HTERT RPE-1 (cell line): ENCODE data around the gene ANKFY1.

ENCODE experiments used
- in situ Hi-C: fragments of 300-500 bp; cut with MboI; formaldehyde crosslinking; loops from 4 replicates; pipeline ENCODE4 v1.14.3; 2020; ENCODE audit warnings: low sequenced_read_pairs

Gene ANKFY1, protein sequence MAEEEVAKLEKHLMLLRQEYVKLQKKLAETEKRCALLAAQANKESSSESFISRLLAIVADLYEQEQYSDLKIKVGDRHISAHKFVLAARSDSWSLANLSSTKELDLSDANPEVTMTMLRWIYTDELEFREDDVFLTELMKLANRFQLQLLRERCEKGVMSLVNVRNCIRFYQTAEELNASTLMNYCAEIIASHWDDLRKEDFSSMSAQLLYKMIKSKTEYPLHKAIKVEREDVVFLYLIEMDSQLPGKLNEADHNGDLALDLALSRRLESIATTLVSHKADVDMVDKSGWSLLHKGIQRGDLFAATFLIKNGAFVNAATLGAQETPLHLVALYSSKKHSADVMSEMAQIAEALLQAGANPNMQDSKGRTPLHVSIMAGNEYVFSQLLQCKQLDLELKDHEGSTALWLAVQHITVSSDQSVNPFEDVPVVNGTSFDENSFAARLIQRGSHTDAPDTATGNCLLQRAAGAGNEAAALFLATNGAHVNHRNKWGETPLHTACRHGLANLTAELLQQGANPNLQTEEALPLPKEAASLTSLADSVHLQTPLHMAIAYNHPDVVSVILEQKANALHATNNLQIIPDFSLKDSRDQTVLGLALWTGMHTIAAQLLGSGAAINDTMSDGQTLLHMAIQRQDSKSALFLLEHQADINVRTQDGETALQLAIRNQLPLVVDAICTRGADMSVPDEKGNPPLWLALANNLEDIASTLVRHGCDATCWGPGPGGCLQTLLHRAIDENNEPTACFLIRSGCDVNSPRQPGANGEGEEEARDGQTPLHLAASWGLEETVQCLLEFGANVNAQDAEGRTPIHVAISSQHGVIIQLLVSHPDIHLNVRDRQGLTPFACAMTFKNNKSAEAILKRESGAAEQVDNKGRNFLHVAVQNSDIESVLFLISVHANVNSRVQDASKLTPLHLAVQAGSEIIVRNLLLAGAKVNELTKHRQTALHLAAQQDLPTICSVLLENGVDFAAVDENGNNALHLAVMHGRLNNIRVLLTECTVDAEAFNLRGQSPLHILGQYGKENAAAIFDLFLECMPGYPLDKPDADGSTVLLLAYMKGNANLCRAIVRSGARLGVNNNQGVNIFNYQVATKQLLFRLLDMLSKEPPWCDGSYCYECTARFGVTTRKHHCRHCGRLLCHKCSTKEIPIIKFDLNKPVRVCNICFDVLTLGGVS

DNA sequence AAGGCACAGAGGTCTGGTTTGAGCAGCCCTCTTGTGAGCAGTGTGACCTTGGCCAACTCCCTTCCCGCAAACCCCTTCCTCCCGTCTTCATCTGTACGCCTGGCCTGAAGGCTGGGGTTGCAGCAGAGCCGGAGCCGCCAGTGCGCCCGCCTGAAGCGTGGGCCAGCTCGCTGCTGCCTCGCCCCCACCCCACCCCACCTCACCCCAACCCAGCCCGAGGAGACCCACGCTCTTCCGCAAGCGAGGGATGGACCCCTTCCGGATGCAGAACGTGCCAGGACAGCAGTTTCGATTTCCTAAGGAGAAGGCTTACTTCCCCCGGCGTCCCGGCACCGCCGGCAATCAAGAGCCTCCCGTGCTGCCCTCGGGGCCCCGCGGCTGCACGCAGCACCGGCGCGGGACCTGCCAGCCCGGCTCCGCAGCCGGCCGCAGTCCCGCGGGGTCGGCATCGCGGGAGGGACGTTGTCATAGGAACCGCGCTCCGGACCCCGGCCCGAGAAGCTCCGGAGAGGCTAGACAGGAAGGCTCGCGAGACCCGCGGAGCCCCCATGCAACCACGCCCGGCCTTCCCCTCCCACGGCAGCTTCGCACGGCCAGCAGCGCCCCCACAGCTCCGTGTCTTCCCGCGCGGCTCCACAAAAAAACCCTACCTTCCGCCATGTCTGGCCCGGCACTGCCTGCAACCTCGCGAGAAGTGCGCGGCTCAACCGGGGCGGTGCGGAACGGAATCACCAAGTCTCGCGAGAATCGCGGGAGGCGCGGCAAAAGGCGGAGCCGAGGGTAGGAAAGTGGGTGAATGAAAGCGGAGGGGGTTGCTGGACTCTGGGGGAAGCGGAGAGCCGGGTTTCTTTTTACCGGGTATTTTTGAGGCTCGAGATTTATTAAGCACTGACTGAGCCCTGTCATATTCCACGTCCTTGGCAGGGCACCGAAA, at the start of gene ANKFY1:
Gene ANKFY1, minus strand, starts transcription at position 698 of the 934 bp plus-strand sequence. Its CDS starts 38 bp downstream, at position 660.
- in situ Hi-C loops, result no loop called here

DNA sequence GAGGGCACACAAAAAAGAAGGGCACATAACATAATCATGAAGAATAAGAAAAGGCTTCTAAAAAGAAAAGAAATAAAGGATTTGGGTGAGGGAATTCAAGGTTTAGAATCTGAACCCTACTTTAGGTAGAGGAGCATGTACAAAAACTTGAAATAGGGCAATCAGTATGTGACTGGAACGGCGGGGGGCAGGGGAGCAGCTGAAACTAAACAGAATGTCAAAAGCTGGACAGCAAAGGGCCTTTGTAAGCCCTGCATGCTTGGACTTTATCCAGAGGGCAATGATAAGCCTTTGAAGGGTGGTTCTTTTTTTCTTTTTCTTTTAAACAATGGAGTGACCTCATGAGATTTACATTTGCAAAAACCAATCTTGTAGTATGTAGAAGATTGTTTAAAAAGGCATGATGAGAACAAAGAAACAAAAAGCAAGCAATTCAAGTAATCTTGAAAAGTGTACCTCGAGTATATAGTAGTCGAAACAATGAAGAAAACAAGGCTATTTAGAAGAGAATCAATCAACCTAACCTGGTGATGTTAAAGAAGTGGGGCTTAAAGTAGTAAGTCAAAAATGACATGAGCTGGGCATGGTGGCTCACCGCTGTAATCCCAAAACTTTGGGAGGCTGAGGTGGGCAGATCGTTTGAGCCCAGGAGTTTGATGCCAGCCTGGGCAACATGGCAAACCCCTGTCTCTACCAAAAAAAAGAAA, 46.7 kb upstream of the ANKFY1 start:
- in situ Hi-C loops, result no loop called here

DNA sequence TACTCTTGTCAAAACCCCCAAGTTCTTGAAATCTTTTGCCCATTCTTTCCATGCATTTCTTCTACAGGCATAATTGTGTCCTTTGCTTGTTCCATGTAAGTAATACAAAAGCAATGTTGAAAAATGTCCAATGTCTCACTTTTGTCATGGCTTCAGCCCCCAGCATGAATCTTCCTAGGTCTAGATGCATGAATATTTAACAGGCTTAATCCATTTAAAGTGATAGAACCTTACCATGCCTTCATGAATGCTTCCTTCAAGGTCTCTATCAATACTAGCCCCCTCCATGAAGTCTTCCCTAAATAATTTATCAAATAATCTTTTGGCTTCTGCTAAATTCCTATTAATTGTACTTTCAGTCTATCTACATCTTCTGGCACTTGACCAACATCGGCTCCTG, 46.1 kb upstream of the ANKFY1 start:
- in situ Hi-C loops, result no loop called here

DNA sequence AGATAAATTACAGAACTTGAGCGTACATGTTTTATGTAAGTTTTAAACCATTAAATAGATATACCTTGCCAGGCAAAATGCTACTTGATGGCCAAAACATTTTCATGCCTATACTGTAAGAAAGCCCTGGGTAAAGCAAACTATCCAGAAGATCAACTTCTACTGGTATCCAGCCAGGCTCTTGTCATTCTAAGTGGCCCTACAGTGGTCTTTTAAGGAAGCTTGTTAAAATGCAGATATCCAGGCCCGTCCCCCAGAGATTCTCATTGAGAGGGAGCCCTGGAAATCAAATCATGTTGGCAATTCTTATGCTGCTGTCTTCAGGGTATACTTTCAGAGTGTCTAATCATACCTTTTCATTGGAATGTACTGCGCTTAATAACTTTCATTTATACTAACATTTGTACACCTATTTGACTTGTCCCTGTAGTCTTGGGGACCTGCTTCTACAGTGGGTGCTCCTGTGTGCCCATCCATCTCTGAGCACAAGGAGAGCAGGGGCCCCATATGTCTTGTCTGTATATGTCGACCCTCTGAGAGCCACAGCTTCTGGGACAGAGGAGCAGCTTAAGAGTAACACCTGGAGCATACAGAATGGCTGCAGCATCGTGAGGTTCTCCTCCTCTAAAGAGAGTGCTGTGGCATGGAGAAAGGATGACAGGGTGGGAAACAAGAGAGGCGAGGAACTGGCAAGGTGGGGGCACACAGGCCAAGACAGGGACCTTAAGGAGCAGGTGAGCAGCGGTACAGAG, 43.6 kb upstream of the ANKFY1 start:
- in situ Hi-C loops, result no loop called here

DNA sequence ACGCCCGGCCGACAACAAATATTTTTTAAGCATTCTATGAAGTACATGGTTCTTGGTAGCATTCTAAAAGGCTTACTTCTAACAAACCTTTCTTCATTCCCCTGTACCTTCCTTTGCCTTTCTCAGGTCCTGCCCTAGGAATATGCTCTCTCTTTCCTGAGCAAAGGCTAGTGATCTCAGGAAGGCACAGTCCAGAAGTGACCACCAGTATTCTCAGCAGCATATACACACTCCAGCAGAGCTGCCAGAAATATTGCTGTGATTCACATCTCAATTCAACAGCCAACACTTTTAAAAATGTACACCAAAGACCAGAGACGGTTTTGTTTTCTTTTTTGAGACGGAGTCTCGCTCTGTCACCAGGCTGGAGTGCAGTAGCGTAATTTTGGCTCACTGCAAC, 41.4 kb upstream of the ANKFY1 start:
- in situ Hi-C loops, result no loop called here

DNA sequence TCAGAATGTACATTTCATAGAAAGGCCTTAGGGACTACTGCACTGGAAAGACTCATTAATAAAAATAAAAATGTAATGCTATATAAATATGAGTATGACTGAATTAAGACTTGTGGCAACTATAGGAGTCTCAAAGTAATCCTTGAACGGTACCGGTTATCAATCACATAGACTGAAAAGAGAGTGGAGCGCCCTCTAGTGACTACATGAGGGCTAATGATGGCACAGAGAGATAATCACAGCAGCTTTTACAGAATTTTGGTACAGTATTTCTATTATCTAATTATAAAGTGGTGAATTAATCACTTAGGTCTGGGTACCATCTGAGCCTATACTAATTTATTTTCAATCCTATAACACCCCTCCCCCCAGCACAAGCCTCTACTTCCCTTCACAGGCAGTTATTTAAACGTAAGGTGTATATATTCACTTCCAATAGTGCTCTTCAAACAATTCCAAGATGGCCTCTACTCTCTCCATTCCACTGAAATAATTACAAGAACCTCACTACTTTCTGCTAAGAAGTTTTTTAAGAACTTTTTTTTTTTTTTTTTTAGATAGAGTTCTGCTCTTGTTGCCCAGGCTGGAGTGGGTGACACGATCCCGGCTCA, 40.7 kb upstream of the ANKFY1 start:
- in situ Hi-C loops, result no loop called here

DNA sequence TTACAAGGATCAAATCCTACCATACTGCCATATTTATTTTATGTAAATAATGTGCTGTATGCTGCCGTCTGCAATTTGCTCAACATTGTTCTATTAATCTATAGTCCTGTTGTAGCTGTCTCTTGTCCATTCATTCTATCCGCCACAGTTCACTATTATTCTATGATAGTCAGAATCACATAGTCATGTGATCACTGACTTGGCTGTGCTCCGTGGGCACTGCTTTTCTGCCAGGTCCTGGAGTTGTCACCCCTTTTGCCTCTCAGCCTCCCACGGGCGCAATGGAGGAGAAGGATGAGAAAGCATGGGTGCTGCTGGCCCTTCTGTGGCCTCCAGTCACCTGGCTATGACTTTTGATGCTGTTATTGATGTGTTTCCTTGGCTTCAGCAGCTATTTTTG, 37.3 kb upstream of the ANKFY1 start:
- in situ Hi-C loops, result no loop called here

DNA sequence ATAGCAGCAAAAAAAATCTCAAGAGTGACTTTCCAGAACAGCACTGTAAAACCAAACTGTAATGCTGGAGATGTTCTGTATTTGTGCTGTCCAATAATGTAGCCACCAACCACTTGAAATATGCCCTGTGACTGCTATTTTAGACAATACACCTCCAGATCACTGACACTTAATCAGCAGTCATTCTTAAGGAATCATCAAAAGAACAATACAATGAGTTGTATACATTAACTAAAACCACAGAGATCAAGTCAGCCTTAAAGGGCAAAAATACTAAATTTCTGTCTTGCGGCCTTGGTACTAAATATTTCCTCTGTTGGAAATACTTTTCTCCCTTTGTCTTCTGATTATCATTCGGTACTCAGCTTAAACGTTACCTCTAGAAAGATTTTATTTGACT, 33.6 kb upstream of the ANKFY1 start:
- in situ Hi-C loops, result no loop called here

DNA sequence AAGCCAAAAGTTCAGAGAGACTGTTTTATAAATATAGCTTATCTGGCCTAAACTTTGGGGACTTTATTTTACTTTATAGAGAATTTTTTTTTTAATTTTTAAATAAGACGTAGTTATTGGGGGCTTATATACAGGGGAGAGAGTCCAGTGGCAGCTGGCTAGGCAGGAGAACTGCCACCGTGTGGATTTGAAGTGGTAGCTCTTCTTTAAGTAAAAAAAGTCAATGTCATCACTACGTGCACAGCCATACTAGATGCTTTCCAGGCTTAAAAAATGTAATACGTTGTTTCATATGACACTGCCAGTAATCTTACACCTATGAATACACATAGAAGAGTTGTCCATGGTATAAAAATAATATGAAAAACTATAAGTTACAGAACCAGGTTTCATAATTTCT, 31.9 kb upstream of the ANKFY1 start:
- in situ Hi-C loops, result no loop called here

DNA sequence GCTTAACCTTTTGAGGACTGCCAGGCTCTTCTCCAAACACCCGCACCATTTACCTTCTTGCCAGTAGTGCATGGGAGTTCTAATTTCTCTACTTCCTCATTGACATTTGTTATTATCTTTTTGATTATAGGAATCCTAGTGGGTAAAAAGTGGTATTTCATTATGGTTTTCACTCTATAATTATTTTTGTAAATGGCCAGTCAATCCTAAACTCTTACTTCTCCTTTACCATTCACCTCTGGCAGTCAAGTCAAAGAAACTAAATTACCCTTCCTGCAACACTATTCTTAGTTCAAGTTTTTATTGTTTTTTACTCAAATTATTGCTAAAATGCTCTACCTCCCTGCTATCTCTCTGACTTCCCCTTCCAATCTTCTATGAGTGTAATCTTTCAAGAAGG, 29.8 kb upstream of the ANKFY1 start:
- in situ Hi-C loops, result no loop called here

DNA sequence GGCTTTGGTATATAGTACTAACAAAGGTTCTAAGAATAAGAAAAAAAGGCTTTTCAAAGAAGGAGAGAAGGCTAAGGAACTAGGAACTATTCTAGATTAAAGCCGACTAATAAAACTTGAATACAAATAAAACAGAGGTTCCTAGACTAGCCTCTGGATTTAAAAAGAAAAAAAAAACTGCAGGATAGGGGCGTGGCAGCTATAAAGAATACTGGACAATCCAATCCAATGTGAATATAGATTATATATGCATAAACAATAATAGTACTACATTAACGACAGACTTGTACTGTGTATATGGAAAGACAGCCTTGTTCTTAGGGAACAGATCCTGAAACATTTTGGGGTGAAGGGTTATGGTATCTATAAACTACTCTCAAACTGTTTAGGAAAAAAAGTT, 23.9 kb upstream of the ANKFY1 start:
- in situ Hi-C loops, result no loop called here

DNA sequence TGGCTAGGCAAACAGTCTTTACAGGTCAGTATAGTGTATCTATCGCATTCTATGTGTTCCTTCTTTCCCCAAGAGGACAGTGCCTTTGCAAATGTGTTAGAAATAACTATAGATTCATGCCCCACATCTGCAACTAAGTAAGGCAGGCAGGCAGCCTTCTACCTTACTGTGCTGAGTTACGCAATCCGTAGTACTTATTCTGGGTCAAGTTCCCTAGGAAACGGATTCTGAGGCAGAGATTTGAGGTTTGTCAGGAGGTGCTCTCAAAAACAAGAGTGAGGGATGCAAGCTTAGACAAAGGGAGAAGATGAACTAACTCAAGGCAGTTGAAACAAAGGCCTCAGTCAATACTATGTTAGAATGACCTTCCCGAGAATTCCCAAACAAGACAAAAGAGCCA, 12.7 kb upstream of the ANKFY1 start:
- in situ Hi-C loops, result no loop called here

DNA sequence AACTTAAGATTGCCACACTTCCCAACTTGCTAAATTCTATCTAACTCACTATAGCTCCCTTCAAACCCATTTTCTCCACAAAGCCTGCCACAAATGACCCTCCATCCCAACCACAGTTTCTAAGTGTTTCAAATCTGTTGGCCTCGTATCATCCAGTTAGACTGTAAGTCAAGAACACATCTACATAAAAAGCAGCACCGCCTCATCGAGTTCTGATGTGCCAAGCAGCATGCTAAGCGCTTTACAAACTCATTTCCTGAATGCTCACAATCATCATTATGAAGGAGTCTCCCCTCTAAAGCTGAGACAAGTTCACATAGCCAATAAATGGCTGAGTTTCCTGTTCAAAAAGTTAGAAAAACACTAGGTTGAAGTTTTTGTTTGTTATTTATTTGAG, 9.2 kb upstream of the ANKFY1 start:
- in situ Hi-C loops, result no loop called here

DNA sequence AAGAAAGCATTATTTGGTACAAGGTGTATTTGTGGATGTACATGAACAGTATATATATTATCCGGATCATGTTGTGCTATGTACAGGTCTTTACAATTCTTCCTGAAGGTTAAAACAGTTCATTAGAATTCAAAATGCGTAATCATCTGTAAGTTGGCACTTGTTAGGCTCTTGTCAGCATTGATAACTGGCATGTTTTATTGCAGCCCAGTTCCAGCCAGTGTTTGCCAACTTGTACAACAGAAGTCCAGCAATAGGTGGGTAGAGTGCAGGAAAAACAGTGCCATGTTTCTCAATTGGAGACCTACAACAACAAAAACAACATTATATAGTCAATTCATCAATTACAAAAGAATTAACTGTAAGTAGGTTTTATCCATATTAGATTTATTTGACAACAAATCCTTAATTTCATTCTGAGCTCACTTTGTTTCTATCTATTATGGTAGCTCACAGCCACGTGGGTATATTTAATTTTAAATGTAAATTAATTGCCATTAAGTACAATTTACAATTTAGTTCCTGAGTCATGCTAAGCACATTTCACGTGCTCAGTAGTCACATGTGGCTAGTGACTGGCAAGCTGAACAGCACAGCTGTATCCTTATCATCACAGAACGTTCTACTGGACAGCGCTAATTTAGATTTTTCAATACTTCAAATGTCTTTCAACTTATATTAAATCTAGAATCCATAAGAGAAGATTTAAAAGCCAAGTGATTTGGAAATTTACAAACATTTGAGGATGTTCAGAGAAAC, 8.6 kb upstream of the ANKFY1 start:
- in situ Hi-C loops, result no loop called here

DNA sequence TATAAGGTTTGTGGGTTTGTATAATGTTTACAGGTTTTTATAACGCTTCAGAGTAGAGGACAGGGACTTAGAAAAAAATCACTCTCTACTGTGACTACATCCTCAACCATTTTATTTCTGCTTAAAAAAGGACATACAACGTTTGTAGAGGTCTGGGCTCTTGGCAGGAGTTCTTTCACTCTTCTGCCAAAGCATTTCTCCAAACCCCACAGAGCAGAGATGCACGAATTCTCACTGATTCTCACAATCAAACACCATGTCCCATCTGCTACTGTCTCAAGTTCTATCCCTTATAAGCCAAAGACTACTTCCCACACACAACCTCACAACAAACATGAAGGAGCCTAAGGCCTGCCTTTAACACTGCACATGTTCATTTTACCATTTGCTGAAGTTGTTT, 7.0 kb upstream of the ANKFY1 start:
- in situ Hi-C loops, result no loop called here

DNA sequence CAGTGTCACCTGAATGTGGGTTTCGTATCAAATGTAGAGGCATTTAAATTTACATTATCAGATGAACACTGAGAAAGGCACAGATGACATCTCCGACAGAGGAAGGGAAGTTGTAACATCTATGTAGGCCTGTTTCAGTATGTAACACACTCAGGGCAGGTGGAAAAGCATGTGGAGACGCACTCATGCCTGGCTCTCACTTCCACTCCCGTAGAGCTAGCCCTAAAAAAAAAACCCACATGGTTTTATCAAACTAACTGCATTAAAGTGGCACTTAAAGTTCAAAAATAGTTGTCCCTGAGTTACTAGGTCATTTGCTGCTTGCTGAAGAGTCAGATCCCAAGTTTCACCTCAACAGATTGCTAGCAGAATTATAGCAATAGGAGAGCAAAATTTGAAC, 6.1 kb upstream of the ANKFY1 start:
- in situ Hi-C loops, result no loop called here

DNA sequence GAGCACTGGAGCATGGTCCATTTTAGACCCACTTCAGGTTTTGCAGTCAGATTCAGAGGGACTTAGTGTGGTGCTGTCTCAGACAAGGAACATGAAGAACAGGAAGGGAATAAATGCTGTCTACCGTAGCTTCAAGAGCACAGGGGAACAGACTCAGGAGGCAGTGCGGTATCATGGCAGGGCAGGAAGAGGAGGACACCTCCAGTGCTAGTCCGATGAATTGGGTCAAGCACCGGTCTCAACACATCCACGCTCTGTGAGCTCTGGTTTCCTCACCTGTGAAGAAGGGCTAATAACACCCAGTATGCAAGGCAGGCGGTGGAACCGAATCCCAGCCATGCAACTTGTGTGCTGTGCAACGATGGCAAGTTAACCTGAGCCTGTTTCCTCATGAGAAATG, 3.6 kb upstream of the ANKFY1 start:
- in situ Hi-C loops, result no loop called here

DNA sequence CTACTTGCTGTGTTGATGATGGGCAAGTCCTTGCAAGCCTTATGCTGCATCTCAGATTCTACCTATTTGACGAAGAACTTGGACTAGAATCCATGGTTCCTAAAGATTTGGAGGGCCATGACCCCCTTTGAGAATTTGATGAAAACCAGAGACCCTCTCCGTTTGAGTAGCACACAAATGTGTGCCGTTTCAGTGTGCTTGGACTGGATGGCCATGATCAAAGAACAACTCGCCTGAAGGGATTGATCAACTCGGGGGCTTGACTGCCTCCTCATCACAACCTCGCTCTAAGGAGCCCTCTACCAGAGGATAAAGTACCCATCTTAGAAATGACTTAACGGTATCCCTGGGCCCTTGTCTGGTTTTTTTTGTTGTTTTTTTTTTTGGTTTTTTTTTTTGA, 2.8 kb upstream of the ANKFY1 start:
- in situ Hi-C loops, result no loop called here
